IPS DF 4.7 (cell line): Measurements from ENCODE around the gene OR5A1.
"Not testable (repeated sequence)": the region's sequence is repeated elsewhere in the genome, so short reads cannot be mapped to it uniquely, and the experiment has no call there.

Experiments
- DNase-seq: peaks from one replicate; pipeline ENCODE4 v3.0.0-alpha.2; 2013; ENCODE audit warnings: low spot score; ENCODE audit errors: extremely low read depth

The OR5A1 gene

GRCh38 chr11:59436169-59436568 lies at the start of gene OR5A1:
Gene OR5A1, plus strand, starts transcription at chr11:59436469. Its CDS starts 6,700 bp downstream, at chr11:59443169.
- DNase-seq: no peak

DNA sequence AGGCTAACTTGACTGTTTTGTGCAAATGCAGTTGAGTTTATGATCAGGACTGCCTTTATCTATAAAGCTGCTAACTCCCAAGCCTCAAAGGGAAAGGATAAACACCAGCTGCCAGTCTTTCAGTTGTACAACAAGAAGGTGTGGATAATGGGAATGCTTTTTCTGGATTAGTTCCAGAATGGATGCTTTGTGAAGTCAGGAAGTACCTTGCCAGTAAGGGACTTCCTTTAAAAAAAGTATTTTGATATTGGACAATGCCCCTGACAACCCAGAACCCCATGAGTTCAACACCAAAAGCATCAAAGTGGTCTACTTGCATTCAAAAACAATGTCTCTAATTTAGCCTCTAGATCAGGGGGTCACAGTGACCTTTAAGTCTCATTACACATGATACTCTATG lies 42.1 kb upstream of the OR5A1 start:
- DNase-seq: no peak

DNA sequence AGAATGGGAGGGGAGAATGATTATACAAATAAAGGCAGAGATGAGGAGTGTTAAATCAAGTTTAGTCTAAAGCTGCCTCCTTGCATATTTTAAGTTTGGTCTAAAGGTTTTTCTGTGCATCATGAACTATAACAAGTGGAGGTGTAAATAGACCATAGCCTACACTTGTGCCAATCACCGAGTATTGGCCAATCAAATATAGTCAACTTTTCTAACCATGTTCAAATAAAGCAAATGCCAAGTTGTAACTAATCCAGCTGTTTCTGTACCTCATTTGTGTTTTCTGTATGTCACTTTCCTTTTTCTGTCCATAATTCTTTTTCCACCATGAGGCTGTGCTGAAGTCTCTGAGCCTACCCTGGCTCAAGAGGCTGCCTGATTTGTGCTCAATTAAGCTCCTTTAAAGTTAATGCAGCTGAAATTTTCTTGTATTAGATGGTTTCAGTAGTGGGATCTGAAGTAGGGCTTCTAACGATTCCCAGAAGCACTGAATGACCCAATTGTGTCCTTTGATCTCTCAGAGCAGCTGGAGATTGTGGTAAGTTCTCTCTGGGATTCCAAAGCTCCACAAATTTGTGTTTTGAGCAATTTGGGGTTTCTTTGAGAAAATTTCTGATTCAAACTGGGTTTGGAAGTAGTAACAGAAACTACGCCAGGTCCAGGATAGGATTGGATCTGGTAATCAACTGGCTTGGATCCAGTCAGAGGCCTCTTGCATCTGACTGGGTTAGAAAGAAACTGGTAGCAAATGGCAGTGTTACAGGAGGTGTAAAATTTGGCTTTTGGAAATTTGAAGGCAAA lies 35.6 kb upstream of the OR5A1 start:
- DNase-seq: no peak

- no peak for DNase-seq
Measured at GRCh38 chr11:59401262-59401552, 35.1 kb upstream of the OR5A1 start.

- no peak for DNase-seq
Measured at GRCh38 chr11:59403546-59403945, 32.7 kb upstream of the OR5A1 start.

DNA sequence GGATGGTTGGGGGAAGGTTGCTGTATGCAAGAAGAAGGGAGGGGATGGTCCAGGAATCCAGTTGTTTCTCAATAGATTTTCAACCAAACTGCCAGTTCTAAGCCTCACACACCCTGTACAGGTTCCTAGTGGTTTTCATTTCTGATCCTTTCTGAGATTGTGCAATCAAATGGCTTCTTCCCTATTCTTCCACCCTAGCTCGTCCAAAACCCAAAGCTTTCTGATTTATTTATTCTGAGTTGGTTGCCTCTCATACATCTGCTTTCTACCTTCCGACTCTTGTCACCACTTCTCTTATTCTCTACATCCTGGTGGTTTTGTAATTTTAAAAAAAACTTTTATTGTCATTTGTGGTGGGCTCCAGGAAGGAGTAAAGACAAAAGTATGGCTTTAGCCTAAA lies 22.6 kb upstream of the OR5A1 start:
- no peak for DNase-seq

DNA sequence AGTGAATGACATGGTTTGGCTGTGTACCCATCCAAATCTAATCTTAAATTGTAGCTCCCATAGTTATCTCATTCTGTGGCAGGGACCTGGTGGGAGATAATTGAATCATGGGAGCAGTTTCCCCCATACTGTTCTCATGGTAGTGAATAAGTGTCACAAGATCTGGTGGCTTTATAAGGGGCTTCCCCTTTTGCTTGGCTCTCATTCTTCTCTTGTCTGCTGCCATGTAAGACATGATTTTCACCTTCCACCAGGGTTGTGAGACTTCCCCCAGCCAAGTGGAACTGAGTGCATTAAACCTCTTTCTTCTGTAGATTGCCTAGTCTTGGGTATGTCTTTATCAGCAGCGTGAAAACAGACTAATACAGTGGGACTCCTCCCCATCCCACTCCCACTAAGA lies 21.2 kb upstream of the OR5A1 start:
- no peak for DNase-seq

- DNase-seq: no peak
Measured at GRCh38 chr11:59416613-59417012, 19.7 kb upstream of the OR5A1 start.

GRCh38 chr11:59417023-59417422 lies 19.2 kb upstream of the OR5A1 start:
- DNase-seq: no peak

DNA sequence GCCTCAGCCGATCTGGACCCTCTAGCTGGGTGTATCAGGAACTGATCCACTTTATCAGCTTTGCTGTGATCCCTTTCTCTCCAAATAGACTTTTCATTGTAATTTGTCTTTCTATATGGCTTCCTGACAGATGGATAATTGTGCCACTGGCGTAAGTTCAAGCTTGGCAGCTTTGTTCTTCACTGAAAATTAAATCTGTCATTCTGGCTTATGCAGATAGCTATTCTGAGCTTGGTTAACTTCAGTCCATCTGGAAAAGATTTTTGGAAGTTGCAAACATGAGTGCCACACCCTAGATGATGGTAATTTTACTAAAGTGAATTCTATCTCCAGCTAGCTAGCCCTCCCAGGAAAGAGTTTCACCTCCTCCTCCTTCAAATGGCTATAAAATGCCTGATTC lies 18.1 kb upstream of the OR5A1 start:
- DNase-seq: no peak

DNA sequence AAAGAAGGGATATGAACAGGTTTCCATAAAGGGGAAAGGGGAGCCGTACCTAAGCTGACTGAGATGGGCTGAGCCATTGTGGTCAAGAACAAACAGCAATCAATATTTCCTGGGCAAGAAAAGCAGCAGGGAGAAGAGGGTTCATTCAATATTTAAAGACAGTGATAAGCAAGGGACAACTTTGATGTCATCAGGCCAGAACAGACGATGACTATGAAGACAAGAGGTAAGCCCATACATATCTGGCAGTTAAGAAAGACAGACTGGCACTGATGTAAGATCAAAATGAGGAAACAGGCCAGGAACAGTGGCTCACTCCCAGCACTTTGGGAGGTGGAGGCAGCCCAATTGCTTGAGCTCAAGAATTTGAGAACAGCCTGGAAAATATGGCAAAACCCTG lies 12.4 kb upstream of the OR5A1 start:
- no peak for DNase-seq

DNA sequence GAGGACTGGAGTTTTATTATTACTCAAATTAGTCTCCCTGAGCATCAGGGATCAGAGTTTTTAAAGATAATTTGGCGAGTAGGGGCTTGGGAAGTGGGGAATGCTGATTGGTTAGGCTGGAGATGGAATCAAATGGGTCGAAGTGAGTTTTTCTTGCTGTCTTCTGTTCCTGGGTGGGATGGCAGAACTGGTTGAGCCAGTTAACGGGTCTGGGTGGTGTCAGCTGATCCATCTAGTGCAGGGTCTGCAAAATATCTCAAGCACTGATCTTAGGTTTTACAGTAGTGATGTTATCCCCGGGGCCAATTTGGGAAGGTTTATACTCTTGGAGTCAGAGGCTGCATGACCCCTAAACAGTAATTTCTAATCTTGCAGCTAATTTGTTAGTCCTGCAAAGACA lies 11.1 kb upstream of the OR5A1 start:
- DNase-seq: no peak

DNA sequence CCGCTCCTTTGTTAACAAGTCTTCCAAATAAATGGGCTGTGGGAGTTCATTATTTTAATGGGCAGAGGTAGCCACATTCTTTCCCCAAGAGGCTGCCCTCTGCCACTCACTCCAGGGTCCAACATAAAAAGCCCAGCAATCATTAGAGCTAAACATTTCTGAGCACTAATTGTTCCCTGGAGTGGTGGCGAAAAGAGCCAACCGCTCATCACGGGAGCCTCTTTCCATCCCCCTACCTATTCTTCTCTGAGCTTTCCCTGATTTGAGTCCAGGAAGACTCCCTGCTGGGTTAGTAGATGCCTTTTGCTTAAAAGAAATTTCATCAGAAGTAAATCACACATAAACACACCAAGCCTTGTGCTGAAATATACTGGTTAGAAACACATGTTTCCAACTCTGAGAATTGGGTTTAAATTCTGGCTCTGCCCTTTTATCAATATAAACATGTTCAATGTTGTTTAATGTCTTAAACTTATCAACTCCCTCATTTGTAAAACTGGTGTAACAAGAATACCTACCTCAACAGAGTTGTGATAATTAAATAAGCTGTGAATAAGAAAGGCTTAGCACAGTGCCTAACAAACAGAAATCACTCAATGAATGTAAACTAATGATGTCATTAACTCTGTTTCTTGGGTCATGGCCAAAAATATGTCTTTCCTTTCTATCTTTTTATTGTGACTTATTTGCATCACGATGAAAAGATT lies 9.8 kb upstream of the OR5A1 start, which contains the start of gene OR5A2:
Gene OR5A2 (minus strand): TSS at position 53 of the 707 bp plus-strand sequence. CDS start 3,460 bp downstream, outside the sequence.
- peak; percentile 81 for DNase-seq

- DNase-seq: no peak
Measured at GRCh38 chr11:59427068-59427382, 9.2 kb upstream of the OR5A1 start.

DNA sequence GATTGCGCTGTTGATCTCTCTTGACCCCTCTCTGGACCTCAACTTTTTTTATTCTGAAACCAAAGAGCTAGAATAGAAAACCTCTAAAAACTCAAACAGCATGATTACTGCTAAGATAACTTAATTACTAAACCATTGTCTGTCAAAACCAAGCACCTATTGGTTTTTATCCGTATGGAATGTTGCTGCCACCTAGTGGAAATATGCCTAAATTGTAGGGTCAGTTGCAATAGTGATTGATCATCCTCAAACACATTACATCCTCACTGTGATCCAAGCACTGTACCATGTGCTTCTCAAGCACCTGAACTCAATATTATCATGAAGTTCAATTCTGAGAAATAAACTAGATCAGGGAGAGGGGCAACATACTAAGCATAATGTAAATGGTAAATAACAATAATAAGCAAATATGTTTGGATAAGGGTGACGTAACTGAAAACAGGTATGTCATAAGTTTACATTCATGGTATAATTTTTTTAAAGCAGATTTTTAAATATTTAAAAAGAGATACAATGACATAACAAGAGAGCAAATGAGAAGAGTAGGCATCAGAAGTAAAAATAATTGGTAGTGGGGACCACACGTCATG lies 6.2 kb upstream of the OR5A1 start:
- no peak for DNase-seq

DNA sequence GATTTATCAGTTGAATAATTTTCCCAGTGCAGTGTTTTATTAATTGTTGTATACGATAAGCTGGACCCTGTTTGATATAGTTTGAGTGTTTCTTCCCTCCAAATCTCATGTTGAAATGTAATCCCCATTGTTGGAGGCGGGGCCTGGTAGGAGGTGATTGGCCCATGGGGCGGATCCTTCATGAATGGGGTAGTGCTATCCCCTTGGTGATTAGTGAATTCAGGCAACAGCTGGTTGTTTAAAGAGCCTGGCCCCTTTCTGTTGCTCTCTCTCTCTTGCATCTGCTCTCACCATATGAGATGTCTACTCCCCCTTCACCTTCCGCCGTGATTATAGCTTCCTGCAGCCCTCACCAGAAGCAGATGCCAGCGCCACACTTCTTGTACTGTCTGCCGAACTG lies 1.5 kb downstream of the OR5A1 start:
- no peak for DNase-seq

- not testable (repeated sequence) for DNase-seq
Measured at GRCh38 chr11:59445624-59446023, 9.4 kb downstream of the OR5A1 start.

GRCh38 chr11:59448484-59448883 lies 12.2 kb downstream of the OR5A1 start:
- no peak for DNase-seq

DNA sequence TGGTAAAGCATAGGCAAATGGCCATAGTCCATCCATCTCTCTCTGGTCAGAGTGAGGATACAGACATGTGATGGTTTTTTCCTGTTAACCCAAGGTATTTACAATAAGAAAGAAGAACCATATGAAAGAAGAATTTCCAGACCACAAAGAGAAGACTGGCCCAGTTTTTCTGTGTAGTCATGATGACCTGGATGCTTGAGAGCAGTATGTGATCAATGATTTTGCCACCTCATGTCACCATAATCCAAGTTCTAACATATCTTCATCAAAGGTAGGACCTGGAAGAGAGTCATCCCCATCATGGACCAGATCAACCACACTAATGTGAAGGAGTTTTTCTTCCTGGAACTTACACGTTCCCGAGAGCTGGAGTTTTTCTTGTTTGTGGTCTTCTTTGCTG lies 20.4 kb downstream of the OR5A1 start, which contains the start of gene OR4D6:
Gene OR4D6 (plus strand): TSS at position 301 of the 400 bp plus-strand sequence. CDS start 0 bp downstream, at position 301.
- DNase-seq: no peak

- DNase-seq: no peak
Measured at GRCh38 chr11:59459916-59460315, 23.6 kb downstream of the OR5A1 start.

DNA sequence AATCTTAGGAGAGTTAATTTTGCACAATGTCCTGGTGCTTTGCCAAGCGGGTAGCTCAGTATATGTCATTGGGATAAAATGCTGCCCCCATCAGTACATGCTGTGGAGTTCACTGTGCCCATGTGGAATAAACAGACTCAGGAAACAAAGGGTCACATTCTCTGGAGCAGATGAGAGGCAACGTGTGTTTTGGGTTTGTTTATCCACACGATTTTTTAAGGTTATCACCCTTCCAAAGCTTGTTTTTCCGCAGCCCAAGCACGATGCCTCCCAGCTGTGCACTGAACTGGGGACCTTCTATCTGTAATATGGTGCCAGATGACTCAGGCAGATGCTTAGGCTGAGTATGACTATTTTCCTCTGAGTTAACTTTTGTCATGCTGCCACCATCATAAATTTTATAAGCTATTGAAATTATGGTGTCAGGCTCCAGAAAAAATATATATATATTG lies 26.9 kb downstream of the OR5A1 start:
- DNase-seq: no peak

DNA sequence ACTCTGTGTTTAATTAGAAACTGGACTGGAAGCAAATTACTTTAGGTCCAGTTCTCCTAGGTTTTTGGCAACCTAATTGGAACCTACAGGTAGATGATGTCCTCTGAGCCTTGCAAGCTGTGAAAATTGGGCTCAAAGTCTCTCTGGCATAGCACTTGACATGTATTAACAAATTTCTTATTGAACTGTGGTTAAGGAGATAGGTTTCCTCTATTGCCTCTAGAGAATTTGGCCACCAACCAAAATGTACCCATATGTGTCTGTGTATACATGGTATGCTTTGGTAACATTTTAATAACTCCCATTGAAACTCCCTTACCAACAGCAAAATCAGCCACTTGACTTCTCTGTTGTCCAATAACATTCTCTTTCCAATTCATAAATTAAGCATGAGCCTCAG lies 36.7 kb downstream of the OR5A1 start, which contains the start of gene OR4D10:
Gene OR4D10 (plus strand): TSS at position 301 of the 400 bp plus-strand sequence. CDS start 4,115 bp downstream, outside the sequence.
- DNase-seq: no peak
